Activated T-cell treated with anti-CD3 and anti-CD28 coated beads, Interleukin-2, amount 50 U/mL, for 1 hour (primary cell): Measurements from ENCODE around the gene C3orf20.
"Not testable (repeated sequence)": the region's sequence is repeated elsewhere in the genome, so short reads cannot be mapped to it uniquely, and the experiment has no call there.

ENCODE experiments used
- DNase-seq: peaks from one replicate; pipeline ENCODE4 v3.0.0-alpha.2; 2020

C3orf20 gene

GRCh38 chr3:14703128-14703750 is 28.3 kb downstream of the C3orf20 start:
- DNase-seq, result no peak

GRCh38 chr3:14703791-14704190 is 28.9 kb downstream of the C3orf20 start:
- no peak for DNase-seq

- no peak for DNase-seq
Measured at GRCh38 chr3:14706096-14706495, 31.2 kb downstream of the C3orf20 start.

- no peak for DNase-seq
Measured at GRCh38 chr3:14716591-14716990, 41.6 kb downstream of the C3orf20 start.

GRCh38 chr3:14717307-14717706 is 42.4 kb downstream of the C3orf20 start:
- no peak for DNase-seq

GRCh38 chr3:14718539-14718938 is 43.6 kb downstream of the C3orf20 start:
- DNase-seq, result no peak

GRCh38 chr3:14719006-14719405 is 44.1 kb downstream of the C3orf20 start:
- DNase-seq, result no peak

- DNase-seq, result no peak
Measured at GRCh38 chr3:14721126-14721864, 46.4 kb downstream of the C3orf20 start.

GRCh38 chr3:14725013-14725412 is 50.1 kb downstream of the C3orf20 start:
- no peak for DNase-seq

GRCh38 chr3:14725564-14726440 is 50.9 kb downstream of the C3orf20 start:
- DNase-seq, result no peak

- no peak for DNase-seq
Measured at GRCh38 chr3:14726441-14726780, 51.5 kb downstream of the C3orf20 start.

- DNase-seq, result no peak
Measured at GRCh38 chr3:14728113-14728512, 53.2 kb downstream of the C3orf20 start.

- DNase-seq, result no peak
Measured at GRCh38 chr3:14730703-14731382, 55.9 kb downstream of the C3orf20 start.

GRCh38 chr3:14740983-14741382 is 66.0 kb downstream of the C3orf20 start:
- no peak for DNase-seq

- DNase-seq, result no peak
Measured at GRCh38 chr3:14741510-14741909, 66.6 kb downstream of the C3orf20 start.

GRCh38 chr3:14744556-14744955 is 69.6 kb downstream of the C3orf20 start:
- no peak for DNase-seq

GRCh38 chr3:14750650-14751049 is 75.7 kb downstream of the C3orf20 start:
- DNase-seq, result no peak

GRCh38 chr3:14752979-14753378 is 78.0 kb downstream of the C3orf20 start:
- not testable (repeated sequence) for DNase-seq

GRCh38 chr3:14757153-14757700 is 82.3 kb downstream of the C3orf20 start:
- DNase-seq, result no peak

- no peak for DNase-seq
Measured at GRCh38 chr3:14758297-14758696, 83.4 kb downstream of the C3orf20 start.

GRCh38 chr3:14758959-14759358 is 84.0 kb downstream of the C3orf20 start:
- DNase-seq, result no peak

- DNase-seq, result no peak
Measured at GRCh38 chr3:14760185-14760584, 85.2 kb downstream of the C3orf20 start.

GRCh38 chr3:14761121-14761672 is 86.3 kb downstream of the C3orf20 start:
- DNase-seq, result no peak
